ENCODE data around the gene SH2D1B. TPM values are rescaled to one million over a fixed set of nuclear protein-coding genes. Genes with fewer than 3 reads are reported as not detected.

SH2D1B gene
- total RNA-seq, 1 donor from 2014 or later = 0.53 TPM

DNA sequence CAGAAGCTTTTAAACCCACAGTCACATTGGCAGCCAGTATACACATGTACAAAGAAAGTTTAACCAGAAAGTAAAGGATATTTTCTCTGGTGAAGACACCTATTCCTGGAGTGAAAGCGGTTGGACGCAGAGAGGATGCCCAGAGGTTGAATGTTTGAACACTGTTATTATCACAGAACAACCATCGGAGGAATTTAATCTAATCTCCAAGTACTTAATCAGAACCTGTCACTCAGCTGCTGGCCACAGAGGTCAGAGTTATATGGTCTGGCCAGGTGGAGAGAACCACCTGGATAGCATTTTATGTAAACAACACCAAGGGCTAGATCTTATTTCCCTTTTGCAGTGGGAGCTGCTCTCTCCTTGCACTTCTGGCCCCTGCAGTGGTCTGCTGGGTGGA lies 64.7 kb downstream of the SH2D1B start:
- DNase-seq (ENCODE audit: low spot score) (no peak), ATAC-seq (no peak)
- intact Hi-C loops (cut with DNase I) = no loop called here

Other genes with a start within 250 kb of the SH2D1B start
- not detected for gene SPATA46, start 35.3 kb downstream of the SH2D1B start, total RNA-seq
- gene C1orf226, start 30.4 kb downstream of the SH2D1B start, total RNA-seq = 13.0 TPM
- gene UHMK1, start 85.7 kb upstream of the SH2D1B start, total RNA-seq = 37.4 TPM
- 70.9 TPM for gene UAP1, start 149.6 kb upstream of the SH2D1B start, total RNA-seq
- gene DDR2, start 220.3 kb upstream of the SH2D1B start, total RNA-seq = 132 TPM

Measured in sciatic nerve (tissue), 2 donors.